Measurements from ENCODE around the gene CEP112. TPM values are rescaled to one million over a fixed set of nuclear protein-coding genes. Genes with fewer than 3 reads are reported as not detected.

The CEP112 gene
- total RNA-seq, 4 donors from 2014 or later = 18.9 to 51.8 (median 29.6) TPM

GRCh38 chr17:65718601-65719000, 473.3 kb downstream of the CEP112 start:
- no peak for TF ChIP-seq CTCF (IDR thresholded peaks at IDR 0.05; ENCODE audit: low read depth)

GRCh38 chr17:65712383-65713267, 479.3 kb downstream of the CEP112 start:
- TF ChIP-seq CTCF (IDR thresholded peaks at IDR 0.05; ENCODE audit: low read depth) = no peak

GRCh38 chr17:65711671-65712276, 480.2 kb downstream of the CEP112 start:
- TF ChIP-seq CTCF (IDR thresholded peaks at IDR 0.05; ENCODE audit: low read depth) = no peak

GRCh38 chr17:65707780-65708179, 484.2 kb downstream of the CEP112 start:
- no peak for TF ChIP-seq CTCF (IDR thresholded peaks at IDR 0.05; ENCODE audit: low read depth)

- no peak for TF ChIP-seq CTCF (IDR thresholded peaks at IDR 0.05; ENCODE audit: low read depth)
Observed at GRCh38 chr17:65704731-65705130, 487.2 kb downstream of the CEP112 start.

GRCh38 chr17:65703891-65704290, 488.0 kb downstream of the CEP112 start:
- TF ChIP-seq CTCF (IDR thresholded peaks at IDR 0.05; ENCODE audit: low read depth) = no peak

- no peak for TF ChIP-seq CTCF (IDR thresholded peaks at IDR 0.05; ENCODE audit: low read depth)
Observed at GRCh38 chr17:65699459-65699858, 492.5 kb downstream of the CEP112 start.
